GM18511 (cell line): Measurements from ENCODE around the gene KRTAP9-3.
"Not testable (repeated sequence)": the region's sequence is repeated elsewhere in the genome, so short reads cannot be mapped to it uniquely, and the experiment has no call there.

Experiments
- ATAC-seq: cut with Tn5 transposase; IDR thresholded peaks from one replicate; pipeline ENCODE4 v1.9.1; 2021; ENCODE audit warnings: mild to moderate bottlenecking, moderate library complexity; ENCODE audit not compliant: unreplicated experiment

KRTAP9-3 gene, protein sequence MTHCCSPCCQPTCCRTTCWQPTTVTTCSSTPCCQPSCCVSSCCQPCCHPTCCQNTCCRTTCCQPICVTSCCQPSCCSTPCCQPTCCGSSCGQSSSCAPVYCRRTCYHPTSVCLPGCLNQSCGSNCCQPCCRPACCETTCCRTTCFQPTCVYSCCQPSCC

DNA sequence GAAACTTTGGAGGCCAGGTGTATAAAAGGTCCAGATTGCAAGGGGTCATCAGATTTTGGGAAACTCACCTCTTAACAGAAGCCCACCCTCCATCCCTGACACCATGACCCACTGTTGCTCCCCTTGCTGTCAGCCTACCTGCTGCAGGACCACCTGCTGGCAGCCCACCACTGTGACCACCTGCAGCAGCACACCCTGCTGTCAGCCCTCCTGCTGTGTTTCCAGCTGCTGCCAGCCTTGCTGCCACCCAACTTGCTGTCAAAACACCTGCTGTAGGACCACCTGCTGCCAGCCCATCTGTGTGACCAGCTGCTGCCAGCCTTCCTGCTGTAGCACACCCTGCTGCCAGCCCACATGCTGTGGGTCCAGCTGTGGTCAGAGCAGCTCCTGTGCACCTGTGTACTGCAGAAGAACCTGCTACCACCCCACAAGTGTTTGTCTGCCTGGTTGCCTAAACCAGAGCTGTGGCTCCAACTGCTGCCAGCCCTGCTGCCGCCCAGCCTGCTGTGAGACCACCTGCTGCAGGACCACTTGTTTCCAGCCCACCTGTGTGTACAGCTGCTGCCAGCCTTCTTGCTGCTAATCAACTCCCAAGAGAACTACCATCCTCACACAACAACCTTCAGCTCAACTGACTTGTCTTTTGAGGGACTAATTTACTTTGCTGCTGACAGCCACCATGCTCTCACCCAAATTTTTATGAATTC is at the start of gene KRTAP9-3:
KRTAP9-3 (plus strand) TSS at position 51 of the 707 bp plus-strand sequence; CDS start at position 104, 53 bp downstream.
- not testable (repeated sequence) for ATAC-seq

DNA sequence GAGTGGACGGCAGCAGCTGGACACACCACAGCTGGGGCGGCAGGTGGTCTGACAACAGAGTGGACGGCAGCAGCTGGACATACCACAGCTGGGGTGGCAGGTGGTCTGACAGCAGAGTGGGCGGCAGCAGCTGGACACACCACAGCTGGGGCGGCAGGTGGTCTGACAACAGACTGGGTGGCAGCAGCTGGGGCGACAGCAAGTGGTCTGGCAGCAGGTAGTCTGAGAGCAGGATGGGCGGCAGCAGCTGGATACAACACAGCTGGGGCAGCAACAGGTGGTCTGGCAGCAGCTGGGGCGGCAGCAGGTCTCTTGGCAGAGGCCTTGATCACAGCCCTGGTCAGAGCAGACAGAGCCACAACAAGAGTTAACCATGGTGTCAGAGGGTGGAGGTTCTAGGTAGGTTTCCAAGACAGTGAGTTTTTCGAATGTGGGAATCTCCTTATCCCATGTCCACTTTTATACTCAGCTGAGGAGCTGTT is 47.7 kb upstream of the KRTAP9-3 start, which contains the start of gene KRTAP4-1:
KRTAP4-1 (minus strand) TSS at position 432 of the 482 bp plus-strand sequence; CDS start at position 375, 57 bp downstream.
- no peak for ATAC-seq

DNA sequence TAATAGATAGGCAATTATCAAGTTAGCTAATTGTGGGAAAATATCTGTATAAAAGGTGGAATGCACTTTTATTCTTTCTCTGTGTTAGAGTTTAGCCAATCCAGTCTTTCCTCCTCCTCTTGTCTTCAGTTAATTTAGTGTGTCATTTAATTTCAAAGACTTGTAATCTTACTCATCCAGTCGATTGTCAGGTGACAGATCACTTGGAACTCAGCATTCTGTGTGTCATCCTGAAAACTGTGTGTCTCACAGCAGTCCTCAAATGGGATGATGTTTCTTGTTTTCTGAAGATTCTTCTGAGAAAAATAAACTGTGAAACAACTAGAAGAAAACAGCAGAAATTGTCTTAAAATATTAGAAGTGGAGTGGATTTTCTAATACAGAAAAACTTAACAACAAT is 47.2 kb upstream of the KRTAP9-3 start:
- ATAC-seq, result no peak

DNA sequence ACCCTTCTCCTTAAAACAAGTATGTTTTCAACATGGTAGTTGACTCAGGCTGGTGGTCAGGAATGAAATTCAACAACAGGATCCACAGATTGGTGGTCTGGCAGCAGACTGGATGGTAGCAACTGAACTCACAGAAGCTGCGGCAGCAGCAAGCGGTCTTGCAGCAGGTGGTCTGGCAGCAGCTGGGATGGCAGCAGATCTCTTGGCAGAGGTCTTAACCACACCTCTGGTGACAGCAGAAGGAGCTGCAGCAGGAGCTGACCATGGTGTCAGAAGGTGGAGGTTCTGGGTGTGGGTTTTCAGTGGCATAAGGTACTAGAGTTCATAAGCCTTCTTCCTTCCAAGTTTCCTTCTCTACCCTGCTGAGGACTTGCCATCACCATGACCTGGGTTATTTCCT is 45.4 kb upstream of the KRTAP9-3 start:
- no peak for ATAC-seq

DNA sequence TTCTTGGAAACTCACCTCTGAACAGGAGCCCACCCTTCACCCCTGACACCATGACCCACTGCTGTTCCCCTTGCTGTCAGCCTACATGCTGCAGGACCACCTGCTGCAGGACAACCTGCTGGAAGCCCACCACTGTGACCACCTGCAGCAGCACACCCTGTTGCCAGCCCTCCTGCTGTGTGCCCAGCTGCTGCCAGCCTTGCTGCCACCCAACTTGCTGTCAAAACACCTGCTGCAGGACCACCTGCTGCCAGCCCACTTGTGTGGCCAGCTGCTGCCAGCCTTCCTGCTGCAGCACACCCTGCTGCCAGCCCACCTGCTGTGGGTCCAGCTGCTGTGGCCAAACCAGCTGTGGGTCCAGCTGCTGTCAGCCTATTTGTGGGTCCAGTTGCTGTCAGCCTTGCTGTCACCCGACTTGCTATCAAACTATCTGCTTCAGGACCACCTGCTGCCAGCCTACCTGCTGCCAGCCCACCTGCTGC is 42.4 kb upstream of the KRTAP9-3 start, which contains the start of gene KRTAP9-1:
KRTAP9-1 (plus strand) TSS at position 51 of the 482 bp plus-strand sequence; CDS start at position 51, 0 bp downstream.
- not testable (repeated sequence) for ATAC-seq

DNA sequence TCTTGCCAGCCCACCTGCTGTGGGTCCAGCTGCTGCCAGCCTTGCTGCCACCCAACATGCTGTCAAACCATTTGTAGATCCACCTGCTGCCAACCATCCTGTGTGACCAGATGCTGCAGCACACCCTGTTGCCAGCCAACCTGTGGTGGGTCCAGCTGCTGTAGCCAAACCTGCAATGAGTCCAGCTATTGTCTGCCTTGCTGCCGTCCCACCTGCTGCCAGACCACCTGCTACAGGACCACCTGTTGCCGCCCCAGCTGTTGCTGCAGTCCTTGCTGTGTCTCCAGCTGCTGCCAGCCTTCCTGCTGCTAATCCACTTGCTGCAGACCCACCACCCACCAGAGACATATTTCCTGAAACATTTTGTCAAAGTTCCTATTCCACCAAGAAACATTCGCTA is 41.9 kb upstream of the KRTAP9-3 start:
- ATAC-seq, result no peak

DNA sequence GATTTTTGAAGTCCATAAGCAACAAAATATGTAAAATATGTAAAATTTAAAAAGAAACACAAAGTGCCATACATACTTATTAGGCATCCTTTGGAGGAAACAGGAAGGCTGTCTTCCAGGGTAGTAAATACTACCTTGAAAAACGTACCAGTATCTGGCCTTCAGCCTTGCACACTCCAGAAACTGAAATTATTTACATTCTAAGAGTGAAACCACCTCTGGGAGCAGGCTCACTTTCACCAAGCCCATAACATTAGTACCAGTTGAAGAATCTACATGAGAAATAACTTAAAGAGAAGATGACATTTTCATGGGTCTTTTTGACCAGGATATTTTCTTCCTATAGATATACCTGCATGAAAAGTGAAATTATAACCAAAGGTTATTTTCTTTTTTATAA is 36.2 kb upstream of the KRTAP9-3 start:
- no peak for ATAC-seq

DNA sequence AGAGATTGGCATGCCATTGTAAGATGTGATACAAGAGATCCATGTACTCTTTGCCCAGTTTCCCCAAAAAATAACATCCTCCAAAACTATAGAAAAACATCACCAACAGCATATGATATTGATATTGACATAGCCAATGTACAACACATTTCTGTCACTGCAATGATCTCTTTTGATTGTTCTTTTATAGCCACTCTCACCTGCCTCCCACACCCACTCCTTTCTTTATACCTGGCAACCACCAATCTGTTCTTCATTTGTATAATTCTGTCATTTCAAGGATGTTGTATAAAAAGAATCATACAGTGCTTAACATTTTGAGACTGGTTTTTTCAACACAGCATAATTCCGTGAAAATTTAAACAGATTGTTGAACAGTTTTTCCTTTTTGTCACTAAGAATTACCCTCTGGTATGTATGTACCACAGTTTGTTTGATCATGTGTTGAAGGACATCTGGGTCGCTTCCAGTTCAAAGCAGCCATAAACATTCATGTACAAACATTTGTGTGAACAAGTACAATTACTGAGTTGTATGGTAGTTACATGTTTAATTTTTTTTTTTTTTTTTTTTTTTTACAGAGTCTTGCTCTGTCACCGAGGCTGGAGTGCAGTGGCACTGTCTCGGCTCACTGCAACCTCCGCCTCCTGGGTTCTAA is 32.7 kb upstream of the KRTAP9-3 start:
- ATAC-seq, result no peak

DNA sequence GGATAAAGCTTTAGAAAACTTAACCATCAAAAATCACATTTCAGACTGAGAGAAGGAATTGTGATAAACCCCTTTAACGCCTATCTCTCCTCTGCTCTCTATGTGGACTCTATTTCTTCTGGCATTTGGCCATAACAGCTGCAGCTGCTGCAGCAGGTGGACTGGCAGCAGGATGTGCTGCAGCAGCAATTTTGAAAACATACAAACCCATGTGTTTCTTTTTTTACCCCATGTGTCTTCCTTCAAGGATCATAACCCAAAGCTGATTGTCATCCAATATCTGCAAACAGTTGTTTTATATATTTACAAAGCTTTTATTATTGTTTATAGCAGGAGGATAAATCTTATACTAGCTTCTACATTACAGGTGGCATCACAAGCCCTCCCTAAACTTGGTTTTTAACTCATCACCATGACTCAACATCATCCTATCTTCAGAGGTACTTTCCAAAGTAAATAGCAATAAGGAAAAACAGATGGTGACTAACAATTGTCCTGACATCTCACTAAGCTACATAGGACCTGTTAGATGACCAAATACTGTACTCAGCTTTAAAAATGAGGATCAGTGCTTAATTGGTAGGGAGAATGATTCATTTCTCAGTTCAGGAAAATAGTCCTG is 20.3 kb upstream of the KRTAP9-3 start:
- ATAC-seq, result no peak

DNA sequence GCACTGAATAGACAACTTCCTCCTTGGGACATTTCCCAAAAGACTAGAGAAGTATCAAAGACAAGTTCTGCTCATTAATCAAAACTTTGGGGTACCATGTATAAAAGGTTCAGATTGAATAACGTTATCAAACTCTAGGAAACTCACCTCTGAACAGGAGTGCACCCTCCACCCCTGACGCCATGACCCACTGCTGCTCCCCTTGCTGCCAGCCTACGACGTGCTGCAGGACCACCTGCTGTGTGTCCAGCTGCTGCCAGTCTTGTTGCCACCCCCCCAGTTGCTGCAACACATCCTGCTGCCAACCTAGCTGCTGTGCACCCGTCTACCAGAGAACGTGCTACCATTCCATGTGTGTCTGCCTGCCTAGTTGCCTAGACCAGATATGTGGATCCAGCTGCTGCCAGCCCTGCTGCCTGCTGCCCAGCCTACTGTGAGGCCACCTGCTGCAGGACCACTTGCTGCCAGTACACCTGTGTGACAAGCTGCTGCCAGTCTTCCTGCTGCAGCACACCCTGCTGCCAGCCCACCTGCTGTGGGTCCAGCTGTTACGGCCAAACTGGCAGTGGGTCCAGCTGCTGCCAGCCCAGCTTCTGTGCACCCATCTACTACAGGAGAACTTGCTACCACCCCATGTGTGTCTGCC is 19.6 kb upstream of the KRTAP9-3 start:
- ATAC-seq, result no peak

DNA sequence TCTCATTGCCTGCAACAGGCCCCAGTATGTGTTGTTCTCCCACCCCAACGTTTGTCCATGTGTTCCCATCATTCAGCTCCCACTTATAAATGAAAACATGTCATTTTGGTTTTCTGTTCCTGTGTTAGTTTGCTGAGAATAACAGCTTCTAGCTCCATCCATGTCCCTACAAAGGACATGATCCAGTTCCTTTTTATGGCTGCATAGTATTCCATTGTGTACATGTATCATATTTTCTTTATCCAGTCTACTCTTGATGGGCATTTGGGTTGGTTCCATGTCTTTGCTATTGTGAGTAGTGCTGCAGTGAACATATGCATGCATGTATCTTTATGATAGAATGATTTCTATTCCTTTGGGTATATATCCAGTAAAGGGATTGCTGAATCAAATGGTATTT is 16.6 kb upstream of the KRTAP9-3 start:
- ATAC-seq, result no peak

DNA sequence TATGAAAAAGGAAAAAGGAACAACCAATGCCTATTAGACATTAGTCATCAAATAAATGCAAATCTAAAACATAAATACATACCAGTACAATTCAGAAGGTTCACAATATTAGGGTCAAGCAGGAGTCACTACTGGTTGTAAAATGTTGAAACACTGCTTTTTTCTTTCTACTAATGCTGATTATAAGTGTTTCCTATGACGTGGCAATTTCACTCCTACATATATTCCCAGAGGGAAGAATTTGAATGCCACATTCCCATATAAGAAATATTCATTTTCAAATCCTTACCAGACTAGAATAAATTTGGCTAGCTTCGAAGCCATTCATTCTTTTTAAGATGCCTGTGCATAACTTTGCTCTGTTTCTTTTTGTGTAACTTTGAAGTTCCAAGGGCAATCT is 8.4 kb upstream of the KRTAP9-3 start:
- ATAC-seq, result no peak

DNA sequence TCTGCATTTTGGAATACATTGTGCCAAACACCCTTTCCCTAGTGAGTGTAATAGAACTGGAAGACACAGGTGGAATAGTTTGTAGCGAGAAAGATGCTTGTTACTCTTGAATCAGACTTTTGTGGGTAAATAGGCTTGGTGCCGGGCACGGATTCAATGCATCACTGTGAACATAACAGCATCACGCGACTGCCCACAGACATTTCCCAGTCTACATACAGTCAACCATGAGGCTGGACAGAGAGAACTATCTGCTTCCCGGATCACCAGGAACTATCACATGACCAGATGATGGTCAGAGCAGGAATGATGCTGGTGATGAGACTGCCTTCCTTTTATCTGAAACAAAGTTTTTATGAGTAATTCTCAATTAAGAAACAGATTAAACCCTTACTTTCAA is 6.2 kb upstream of the KRTAP9-3 start:
- no peak for ATAC-seq

DNA sequence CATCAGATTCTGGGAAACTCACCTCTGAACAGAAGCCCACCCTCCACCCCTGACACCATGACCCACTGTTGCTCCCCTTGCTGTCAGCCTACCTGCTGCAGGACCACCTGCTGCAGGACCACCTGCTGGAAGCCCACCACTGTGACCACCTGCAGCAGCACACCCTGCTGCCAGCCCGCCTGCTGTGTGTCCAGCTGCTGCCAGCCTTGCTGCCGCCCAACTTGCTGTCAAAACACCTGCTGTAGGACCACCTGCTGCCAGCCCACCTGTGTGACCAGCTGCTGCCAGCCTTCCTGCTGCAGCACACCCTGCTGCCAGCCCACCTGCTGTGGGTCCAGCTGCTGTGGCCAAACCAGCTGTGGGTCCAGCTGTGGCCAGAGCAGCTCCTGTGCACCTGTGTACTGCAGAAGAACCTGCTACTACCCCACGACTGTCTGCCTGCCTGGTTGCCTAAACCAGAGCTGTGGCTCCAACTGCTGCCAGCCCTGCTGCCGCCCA is 5.6 kb upstream of the KRTAP9-3 start, which contains the start of gene KRTAP9-2:
KRTAP9-2 (plus strand) TSS at position 51 of the 498 bp plus-strand sequence; CDS start at position 58, 7 bp downstream.
- not testable (repeated sequence) for ATAC-seq

DNA sequence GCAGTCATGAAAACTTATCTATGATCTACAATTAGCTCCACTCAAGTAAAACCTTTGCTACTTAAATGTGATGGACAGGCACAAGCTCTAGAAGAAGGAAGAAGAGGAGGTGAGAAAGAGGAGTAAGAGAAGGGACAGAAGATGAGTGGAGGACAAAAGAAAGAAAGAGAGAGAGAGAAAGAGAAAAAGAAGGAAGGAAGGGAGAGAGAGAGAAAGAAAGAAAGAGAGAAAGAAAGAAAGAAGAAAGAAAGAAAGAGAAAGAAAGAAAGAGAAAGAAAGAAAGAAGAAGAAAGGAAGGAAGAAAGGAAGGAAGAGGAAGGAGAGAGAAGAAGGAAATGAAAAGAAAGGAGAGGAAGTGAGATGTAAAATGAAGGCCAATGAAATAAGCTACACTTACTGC is 2.2 kb upstream of the KRTAP9-3 start:
- no peak for ATAC-seq

DNA sequence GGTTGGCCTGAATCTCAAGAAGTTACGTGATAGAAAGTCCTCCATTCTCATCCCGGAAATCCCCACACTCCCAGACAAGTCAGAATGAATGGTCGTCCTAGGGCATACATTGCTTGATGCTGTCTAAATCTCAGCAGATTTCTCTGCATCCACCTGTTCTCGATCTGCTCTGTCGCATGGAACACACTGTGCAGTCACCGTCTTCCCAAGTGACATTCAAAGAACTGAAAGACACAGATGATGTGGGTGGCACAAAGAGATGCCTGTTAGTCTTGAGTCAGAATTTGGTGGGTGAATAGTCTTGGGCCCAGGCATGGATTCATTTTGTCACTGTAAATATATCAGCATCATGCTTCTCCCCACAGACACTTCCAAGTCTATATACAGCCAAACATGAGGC is 518 bp upstream of the KRTAP9-3 start:
- ATAC-seq, result no peak

DNA sequence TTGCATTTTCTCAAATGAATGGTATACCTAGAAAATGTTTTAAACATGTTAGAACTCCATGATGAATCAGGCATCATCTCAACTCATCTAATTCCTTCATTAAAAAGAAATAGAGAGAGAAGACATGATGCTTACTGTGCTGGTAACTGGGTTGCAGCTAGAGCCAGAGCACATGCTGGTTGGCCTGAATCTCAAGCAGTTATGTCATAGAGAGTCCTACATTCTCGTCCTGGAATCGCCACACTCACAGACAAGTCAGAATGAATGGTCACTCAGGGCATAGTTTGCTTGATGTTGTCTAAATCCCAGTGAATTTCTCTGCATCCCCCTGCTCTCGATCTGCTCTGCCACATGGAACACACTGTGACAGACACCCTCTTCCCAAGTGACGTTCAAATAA is 4.9 kb downstream of the KRTAP9-3 start:
- ATAC-seq, result not testable (repeated sequence)

DNA sequence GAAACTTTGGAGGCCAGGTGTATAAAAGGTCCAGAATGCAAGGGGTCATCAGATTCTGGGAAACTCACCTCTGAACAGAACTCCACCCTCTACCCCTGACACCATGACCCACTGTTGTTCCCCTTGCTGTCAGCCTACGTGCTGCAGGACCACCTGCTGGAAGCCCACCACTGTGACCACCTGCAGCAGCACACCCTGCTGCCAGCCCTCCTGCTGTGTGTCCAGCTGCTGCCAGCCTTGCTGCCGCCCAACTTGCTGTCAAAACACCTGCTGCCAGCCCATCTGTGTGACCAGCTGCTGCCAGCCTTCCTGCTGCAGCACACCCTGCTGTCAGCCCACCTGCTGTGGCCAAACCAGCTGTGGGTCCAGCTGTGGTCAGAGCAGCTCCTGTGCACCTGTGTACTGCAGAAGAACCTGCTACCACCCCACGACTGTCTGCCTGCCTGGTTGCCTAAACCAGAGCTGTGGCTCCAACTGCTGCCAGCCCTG is 5.7 kb downstream of the KRTAP9-3 start, which contains the start of gene KRTAP9-8:
KRTAP9-8 (plus strand) TSS at position 51 of the 489 bp plus-strand sequence; CDS start at position 104, 53 bp downstream.
- not testable (repeated sequence) for ATAC-seq

DNA sequence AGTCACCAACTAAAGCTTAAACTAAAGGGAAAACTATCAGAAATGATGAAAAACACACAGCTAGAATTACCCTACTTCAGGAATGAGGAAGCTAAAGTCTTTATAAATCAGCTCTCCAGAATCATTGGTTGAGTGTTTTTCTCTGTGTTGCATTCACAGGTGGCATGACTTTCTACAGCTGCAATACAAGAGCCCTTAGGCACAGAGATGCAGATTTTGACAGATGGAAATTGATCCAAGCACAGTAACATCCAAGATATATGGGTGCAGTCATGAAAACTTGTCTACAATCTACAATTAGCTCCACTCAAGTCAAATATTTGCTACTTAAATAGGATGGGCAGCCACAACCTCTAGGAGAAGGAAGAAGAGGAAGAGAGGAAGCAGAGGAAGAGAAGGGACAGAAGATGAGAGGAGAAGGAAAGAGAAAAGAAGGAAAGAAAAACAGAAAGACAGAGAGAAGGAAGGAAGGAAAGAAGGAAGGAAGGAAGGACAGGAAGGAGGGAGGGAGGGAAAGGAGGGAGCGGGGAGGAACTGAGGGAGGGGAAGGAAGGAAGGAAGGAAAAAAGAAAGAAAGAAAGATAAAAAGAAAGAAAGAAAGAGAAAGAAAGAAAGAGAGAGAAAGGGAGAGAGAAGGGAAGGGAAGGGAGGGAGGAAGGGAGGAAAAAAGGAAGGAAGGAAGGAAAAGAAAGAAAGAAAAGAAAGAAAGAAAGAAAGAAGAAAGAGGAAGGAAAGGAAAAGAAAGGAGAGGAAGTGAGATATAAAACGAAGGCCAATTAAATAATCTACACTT is 14.9 kb downstream of the KRTAP9-3 start:
- not testable (repeated sequence) for ATAC-seq
